Lower leg skin (tissue), 4 donors: ENCODE data around the gene CD2. TPM values are rescaled to one million over a fixed set of nuclear protein-coding genes. Genes with fewer than 3 reads are reported as not detected.

ENCODE experiments used
- DNase-seq, 2 donors: peaks; one replicate each; pipeline ENCODE4 v3.0.0-alpha.2; 2019; ENCODE audit warnings: low spot score in 2 of 2
- H3K4me3 ChIP-seq: fragments of 200-600 bp; sonication (generic); 2 replicates; pipeline ENCODE4 v1.5.1; 2017; ENCODE audit warnings: mild to moderate bottlenecking, low read depth; ENCODE audit not compliant: poor library complexity, severe bottlenecking
- CTCF ChIP-seq, 3 donors: fragments of 450-650 bp; IDR thresholded peaks; one replicate each; pipeline ENCODE4 v1.5.1; 2016; ENCODE audit warnings: antibody characterized with exemption in 3 of 3, mild to moderate bottlenecking in 3 of 3, moderate library complexity in 2 of 3
- POLR2A ChIP-seq, 2 donors: fragments of 450-650 bp; IDR thresholded peaks; one replicate each; pipeline ENCODE4 v1.6.1; 2016 to 2017; ENCODE audit warnings: antibody characterized with exemption in 2 of 2, mild to moderate bottlenecking in 1 of 2, moderate library complexity in 1 of 2
- WGBS, 2 donors: methylation state at CpG; one replicate each; pipeline ENCODE4 v1.1.5; 2018; 5-methylcytosine and 5-hydroxymethylcytosine counted together
- intact Hi-C: fragments of 100-400 bp; cut with DNase I; formaldehyde crosslinking; loops from one replicate; pipeline ENCODE4 v1.15.0; 2023; ENCODE audit warnings: low total_unique reads
- total RNA-seq, 4 donors: library from RNA; depleted of rRNA; stranded (reverse); fragments of >200 nt; gene quantifications; one replicate each; pipeline ENCODE4 v1.1.0, GENCODE V29; 2016

Gene CD2
- total RNA-seq, 4 donors from 2014 or later = 0.78 to 1.1 (median 1.1) TPM; not detected in 1

DNA sequence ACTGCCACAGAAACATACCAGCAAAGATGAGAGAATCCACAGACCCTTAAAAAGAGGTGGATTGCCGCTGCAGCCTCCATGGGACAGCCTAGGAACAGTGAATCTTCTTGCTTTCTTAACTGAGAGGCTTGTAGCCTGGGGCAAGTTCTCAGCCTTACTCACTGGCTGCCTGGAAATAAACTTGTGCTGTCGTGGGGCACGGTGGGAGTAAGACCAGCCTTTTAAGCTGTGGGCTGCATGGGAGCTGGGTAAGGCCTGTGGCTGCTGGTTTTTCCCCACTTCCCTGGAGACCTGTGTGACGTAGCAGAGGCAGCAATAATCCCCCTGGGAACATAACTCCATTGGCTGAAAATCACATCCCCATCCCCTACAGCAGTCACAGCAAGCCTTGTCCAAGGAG, 30.8 kb downstream of the CD2 start:
- 67 to 71% methylated on average over 4 of the region's 4 CpGs for WGBS, 2 donors
- DNase-seq = no peak
- intact Hi-C loops = no loop called here
- no peak overlapping the region for H3K4me3 ChIP-seq
- TF ChIP-seq CTCF (IDR thresholded peaks at IDR 0.05) (no peak), POLR2A (IDR thresholded peaks at IDR 0.05) (no peak)

- DNase-seq = no peak
- intact Hi-C loops = no loop called here
- H3K4me3 ChIP-seq = no peak overlapping the region
- no peak for TF ChIP-seq CTCF (IDR thresholded peaks at IDR 0.05)
- TF ChIP-seq POLR2A (IDR thresholded peaks at IDR 0.05) = no peak
- 62 to 64% methylated on average over 1 of the region's 1 CpG for WGBS, 2 donors
Measured at GRCh38 chr1:116786049-116786448, 31.8 kb downstream of the CD2 start.

DNA sequence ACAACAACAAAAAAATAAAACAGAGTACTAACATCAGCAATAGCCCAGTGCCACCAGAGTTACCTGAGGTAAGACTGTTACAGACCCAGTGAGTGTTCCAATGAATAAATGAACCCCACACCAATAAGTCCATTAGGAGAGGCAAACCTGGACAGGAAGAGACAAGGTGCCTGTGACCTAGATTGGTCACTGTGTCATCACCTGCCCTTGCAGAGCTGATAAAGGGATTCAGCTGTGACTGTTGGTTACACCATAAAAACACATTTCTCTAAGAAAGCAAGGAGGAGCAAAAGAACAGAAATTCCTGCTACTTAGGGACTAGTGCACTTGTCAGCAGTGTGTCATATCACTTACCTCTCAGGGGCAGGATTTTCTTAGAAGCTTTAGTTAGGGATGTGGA, 37.5 kb downstream of the CD2 start:
- no peak overlapping the region for H3K4me3 ChIP-seq
- no peak for DNase-seq
- intact Hi-C loops = no loop called here
- TF ChIP-seq CTCF (IDR thresholded peaks at IDR 0.05) = no peak
- TF ChIP-seq POLR2A (IDR thresholded peaks at IDR 0.05) = no peak

DNA sequence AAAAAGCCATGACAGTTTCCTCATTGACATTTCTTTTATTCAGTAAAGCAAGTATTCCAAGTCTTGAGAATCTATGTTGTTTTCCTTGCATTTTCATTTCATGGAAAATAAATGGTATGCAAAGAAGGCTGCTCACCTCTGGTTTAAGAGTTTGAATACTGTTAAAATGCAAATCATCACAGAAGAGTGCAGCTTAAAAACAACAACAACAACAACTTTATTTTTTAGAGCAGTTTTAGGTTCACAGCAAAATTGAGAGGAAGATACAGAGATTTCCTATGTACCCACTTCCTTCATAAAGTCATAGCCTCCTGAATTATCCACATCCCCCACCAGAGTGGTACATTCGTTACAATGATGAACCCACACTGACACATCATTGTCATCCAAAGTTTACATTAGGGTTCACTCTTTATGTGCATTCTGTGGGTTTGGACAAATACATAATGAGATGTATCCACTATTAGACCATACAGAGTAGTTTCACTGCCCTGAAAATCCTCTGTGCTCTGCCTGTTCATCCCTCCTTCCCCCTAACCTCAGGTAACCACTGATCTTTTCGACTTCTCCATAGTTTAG, 39.2 kb downstream of the CD2 start:
- WGBS, 2 donors = 68 to 74% methylated on average over 2 of the region's 2 CpGs
- TF ChIP-seq POLR2A (IDR thresholded peaks at IDR 0.05) (no peak), CTCF (IDR thresholded peaks at IDR 0.05) (no peak)
- no peak for DNase-seq
- intact Hi-C loops = no loop called here
- H3K4me3 ChIP-seq = no peak overlapping the region

DNA sequence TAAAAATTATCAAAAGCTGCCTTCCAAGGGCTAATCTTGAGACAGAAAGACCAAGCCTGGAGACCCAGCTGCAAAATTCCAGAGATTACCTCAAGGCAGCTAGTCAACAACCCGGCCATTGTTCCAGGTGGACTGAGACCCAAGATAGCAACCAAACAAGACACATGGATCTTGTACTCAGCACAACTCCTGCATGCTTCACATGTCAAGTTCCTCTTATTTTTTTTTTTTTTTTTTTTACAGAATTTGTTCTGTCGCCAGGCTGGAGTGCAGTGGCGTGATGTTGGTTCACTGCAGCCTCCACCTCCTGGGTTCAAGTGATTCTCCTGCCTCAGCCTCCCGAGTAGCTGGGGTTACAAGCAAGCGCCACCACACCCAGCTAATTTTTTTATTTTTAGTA, 40.1 kb downstream of the CD2 start:
- intact Hi-C loops = loop anchor here (1.0 kb wide), 1 partner anchor 62 kb away; no protein-coding TSS in a partner anchor
- 89 to 90% methylated on average over 5 of the region's 5 CpGs for WGBS, 2 donors
- H3K4me3 ChIP-seq = no peak overlapping the region
- DNase-seq = no peak
- no peak for TF ChIP-seq CTCF (IDR thresholded peaks at IDR 0.05)
- TF ChIP-seq POLR2A (IDR thresholded peaks at IDR 0.05) = no peak
